Measurements from ENCODE around the gene SPATA2.

SPATA2 gene

DNA sequence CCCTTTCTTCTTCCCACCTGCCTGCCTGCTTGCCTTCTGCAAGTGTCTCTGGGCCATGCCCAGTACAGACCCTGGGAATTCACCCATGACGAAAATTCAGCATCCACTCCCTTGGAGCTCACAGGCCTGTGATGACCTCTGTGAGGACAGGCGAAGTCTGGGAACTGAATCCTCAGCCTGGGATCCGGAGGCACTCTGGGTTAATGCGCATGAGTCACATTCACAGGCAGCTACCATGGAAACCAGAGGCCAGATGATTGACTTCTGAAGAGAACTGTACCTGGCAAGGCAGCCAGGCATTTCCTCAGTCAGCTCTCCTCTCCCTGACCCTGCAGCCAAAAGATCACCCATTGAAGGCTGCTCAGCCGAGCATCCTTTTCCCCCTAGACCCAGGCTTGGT is 61.7 kb downstream of the SPATA2 start:
- DNase-seq, result no peak

More for the DNA sequence above, 61.7 kb downstream of the SPATA2 start:
- no peaks in the 10 kb centered on the region for H3F3A ChIP-seq (ENCODE audit: insufficient read depth, low read length)
- H3K36me3 ChIP-seq (replicated peaks; ENCODE audit: insufficient read depth, low read length), result no peaks in the 10 kb centered on the region
- H3K9ac ChIP-seq (ENCODE audit: low read length), result no peak overlapping the region
- TF ChIP-seq EZH2phosphoT487 (IDR thresholded peaks at IDR 0.05; ENCODE audit: low read length) (no peak), CTCF (IDR thresholded peaks at IDR 0.05; ENCODE audit: low read length) (no peak), EZH2 (optimal IDR thresholded peaks at IDR 0.05; ENCODE audit: low read depth, low read length) (no peak)
- no peaks in the 10 kb centered on the region for H4K20me1 ChIP-seq (ENCODE audit: insufficient read depth, low read length)
- no peak overlapping the region for H3K4me3 ChIP-seq (ENCODE audit: low read length)
- no peaks in the 10 kb centered on the region for H3K9me2 ChIP-seq (replicated peaks; ENCODE audit: insufficient read depth, low read length)
- H3K79me2 ChIP-seq (ENCODE audit: low read length), result no peaks in the 10 kb centered on the region
- H3K27me3 ChIP-seq (replicated peaks; ENCODE audit: insufficient read depth, low read length), result no peaks in the 10 kb centered on the region
- no peak overlapping the region for H3K27ac ChIP-seq (ENCODE audit: low read length)
- no peaks in the 10 kb centered on the region for H3K4me1 ChIP-seq (ENCODE audit: low read length)
- H3K9me3 ChIP-seq (replicated peaks; ENCODE audit: insufficient read depth, low read length), result no peaks in the 10 kb centered on the region
- H2AFZ ChIP-seq (ENCODE audit: low read length), result no peak overlapping the region
- no peak overlapping the region for H3K4me2 ChIP-seq (ENCODE audit: low read depth, low read length)
